GM19239 (cell line): ENCODE results near the gene KCNAB1.
A peak's percentile ranks its signal among the peaks of the same experiment; 100 is the strongest.

Experiments used
- DNase-seq: peaks from one replicate; pipeline ENCODE4 v3.0.0; 2011; ENCODE audit warnings: low spot score; ENCODE audit not compliant: insufficient read length
- FAIRE-seq: peaks from 2 replicates; lab custom pipeline; 2011; peaks lifted over from hg19 to GRCh38; lab: Jason Lieb, UNC

KCNAB1 gene

GRCh38 chr3:156576651-156577348 is 456.4 kb downstream of the KCNAB1 start:
- DNase-seq (no peak), FAIRE-seq (no peak)

GRCh38 chr3:156577736-156578135 is 457.4 kb downstream of the KCNAB1 start:
- FAIRE-seq (no peak), DNase-seq (no peak)

- DNase-seq: no peak
- no peak for FAIRE-seq
Measured at GRCh38 chr3:156579427-156579851, 459.1 kb downstream of the KCNAB1 start.

- DNase-seq (no peak), FAIRE-seq (no peak)
Measured at GRCh38 chr3:156581033-156581432, 460.7 kb downstream of the KCNAB1 start.

GRCh38 chr3:156581954-156582353 is 461.6 kb downstream of the KCNAB1 start:
- DNase-seq (no peak), FAIRE-seq (no peak)

- DNase-seq (no peak), FAIRE-seq (peak; percentile 90)
Measured at GRCh38 chr3:156582532-156583183, 462.3 kb downstream of the KCNAB1 start.

GRCh38 chr3:156583469-156583868 is 463.1 kb downstream of the KCNAB1 start:
- FAIRE-seq (peak; percentile 77), DNase-seq (no peak)

- FAIRE-seq: peak; percentile 85
- no peak for DNase-seq
Measured at GRCh38 chr3:156586905-156587759, 466.8 kb downstream of the KCNAB1 start.

GRCh38 chr3:156587760-156588069 is 467.3 kb downstream of the KCNAB1 start:
- FAIRE-seq (no peak), DNase-seq (no peak)
